Ectodermal cell (in vitro differentiated cells): Measurements from ENCODE around the gene STK17A.
A peak's percentile ranks its signal among the peaks of the same experiment; 100 is the strongest.

Experiments used
- H3K27ac ChIP-seq: 2 replicates; pipeline ENCODE4 v1.7.0; 2013; ENCODE audit warnings: mild to moderate bottlenecking, low read depth, low read length; ENCODE audit not compliant: insufficient read depth, poor library complexity, severe bottlenecking
- H3K27me3 ChIP-seq: 2 replicates; pipeline ENCODE4 v1.7.0; 2013; ENCODE audit warnings: mild to moderate bottlenecking, low read length; ENCODE audit not compliant: insufficient read depth, control insufficient read depth, poor library complexity, severe bottlenecking
- H3K36me3 ChIP-seq: one replicate; pipeline ENCODE4 v1.7.0; 2013; ENCODE audit warnings: low read length; ENCODE audit not compliant: control insufficient read depth, insufficient read depth
- H3K4me1 ChIP-seq: one replicate; pipeline ENCODE4 v1.7.0; 2013; ENCODE audit warnings: low read length; ENCODE audit not compliant: control insufficient read depth, insufficient read depth
- H3K4me3 ChIP-seq: 2 replicates; pipeline ENCODE4 v1.7.0; 2013; ENCODE audit warnings: low read depth, low read length, control low read depth; ENCODE audit not compliant: insufficient read depth
- H3K9me3 ChIP-seq: 2 replicates; pipeline ENCODE4 v1.7.0; 2013; ENCODE audit warnings: mild to moderate bottlenecking, low read length, moderate library complexity; ENCODE audit not compliant: control insufficient read depth
- WGBS, 2 experiments: methylation state at CpG; one replicate each; pipeline ENCODE4 v1.1.7; 2013; ENCODE audit warnings: missing lambda C conversion rate in 2 of 2; 5-methylcytosine and 5-hydroxymethylcytosine counted together

STK17A gene

GRCh38 chr7:43629857-43630256, 46.9 kb downstream of the STK17A start:
- whole genome bisulfite sequencing, 2 experiments: 95 to 96% methylated on average over 5 to 6 of the region's 6 CpGs
- Histone ChIP-seq H3K27ac (no peak overlapping the region), H3K4me1 (no peaks in the 10 kb centered on the region), H3K4me3 (no peak overlapping the region), H3K36me3 (no peaks in the 10 kb centered on the region), H3K9me3 (no peaks in the 10 kb centered on the region), H3K27me3 (no peaks in the 10 kb centered on the region)

- no peaks in the 10 kb centered on the region for H3K9me3 ChIP-seq
- no peaks in the 10 kb centered on the region for H3K27me3 ChIP-seq
- H3K27ac ChIP-seq: no peak overlapping the region
- H3K36me3 ChIP-seq: no peaks in the 10 kb centered on the region
- WGBS, 2 experiments: 97 to 98% methylated on average over 2 to 3 of the region's 3 CpGs
- no peaks in the 10 kb centered on the region for H3K4me1 ChIP-seq
- no peak overlapping the region for H3K4me3 ChIP-seq
Observed at GRCh38 chr7:43630482-43630881, 47.6 kb downstream of the STK17A start.

- H3K4me1 ChIP-seq: no peaks in the 10 kb centered on the region
- no peaks in the 10 kb centered on the region for H3K9me3 ChIP-seq
- H3K27ac ChIP-seq: no peak overlapping the region
- no peaks in the 10 kb centered on the region for H3K27me3 ChIP-seq
- no peak overlapping the region for H3K4me3 ChIP-seq
- WGBS, 2 experiments: 93 to 95% methylated on average over 2 of the region's 2 CpGs
- H3K36me3 ChIP-seq: peaks cover under 1% of the 10 kb centered on the region
Observed at GRCh38 chr7:43631559-43631958, 48.7 kb downstream of the STK17A start.

GRCh38 chr7:43632746-43633145, 49.8 kb downstream of the STK17A start:
- 93 to 96% methylated on average over 4 of the region's 4 CpGs for WGBS, 2 experiments
- no peaks in the 10 kb centered on the region for H3K27me3 ChIP-seq
- peaks cover 3% of the 10 kb centered on the region for H3K36me3 ChIP-seq
- no peaks in the 10 kb centered on the region for H3K9me3 ChIP-seq
- no peak overlapping the region for H3K4me3 ChIP-seq
- H3K27ac ChIP-seq: no peak overlapping the region
- no peaks in the 10 kb centered on the region for H3K4me1 ChIP-seq

- peaks cover 10% of the 10 kb centered on the region for H3K36me3 ChIP-seq
- peaks cover 2% of the 10 kb centered on the region for H3K4me1 ChIP-seq
- H3K9me3 ChIP-seq: no peaks in the 10 kb centered on the region
- no peaks in the 10 kb centered on the region for H3K27me3 ChIP-seq
- no peak overlapping the region for H3K27ac ChIP-seq
- 93 to 98% methylated on average over 2 of the region's 2 CpGs for WGBS, 2 experiments
- no peak overlapping the region for H3K4me3 ChIP-seq
Observed at GRCh38 chr7:43634384-43634783, 51.5 kb downstream of the STK17A start.

- peaks cover 12% of the 10 kb centered on the region for H3K4me1 ChIP-seq
- no peaks in the 10 kb centered on the region for H3K27me3 ChIP-seq
- WGBS, 2 experiments: 97 to 98% methylated on average over 6 of the region's 6 CpGs
- no peak overlapping the region for H3K27ac ChIP-seq
- peaks cover 10% of the 10 kb centered on the region for H3K36me3 ChIP-seq
- H3K9me3 ChIP-seq: no peaks in the 10 kb centered on the region
- H3K4me3 ChIP-seq: no peak overlapping the region
Observed at GRCh38 chr7:43636093-43636492, 53.2 kb downstream of the STK17A start.

- peaks cover 12% of the 10 kb centered on the region for H3K4me1 ChIP-seq
- peaks cover 10% of the 10 kb centered on the region for H3K36me3 ChIP-seq
- no peaks in the 10 kb centered on the region for H3K27me3 ChIP-seq
- H3K4me3 ChIP-seq: no peak overlapping the region
- no peak overlapping the region for H3K27ac ChIP-seq
- no peaks in the 10 kb centered on the region for H3K9me3 ChIP-seq
- WGBS, 2 experiments: 95 to 98% methylated on average over 4 of the region's 4 CpGs
Observed at GRCh38 chr7:43637114-43637806, 54.4 kb downstream of the STK17A start.

GRCh38 chr7:43639858-43640491, 57.1 kb downstream of the STK17A start:
- Histone ChIP-seq H3K36me3 (peaks cover 18% of the 10 kb centered on the region), H3K9me3 (no peaks in the 10 kb centered on the region), H3K27ac (peak overlapping the region; percentile 53), H3K27me3 (no peaks in the 10 kb centered on the region), H3K4me1 (peaks cover 12% of the 10 kb centered on the region), H3K4me3 (no peak overlapping the region)
- 82 to 91% methylated on average over 6 of the region's 6 CpGs for WGBS, 2 experiments

- Histone ChIP-seq H3K27ac (no peak overlapping the region), H3K27me3 (no peaks in the 10 kb centered on the region), H3K36me3 (peaks cover 18% of the 10 kb centered on the region), H3K4me1 (peaks cover 12% of the 10 kb centered on the region), H3K9me3 (no peaks in the 10 kb centered on the region), H3K4me3 (no peak overlapping the region)
- 97 to 100% methylated on average over 3 of the region's 3 CpGs for WGBS, 2 experiments
Observed at GRCh38 chr7:43640679-43641078, 57.8 kb downstream of the STK17A start.

- no peak overlapping the region for H3K4me3 ChIP-seq
- WGBS, 2 experiments: 95 to 97% methylated on average over 13 of the region's 13 CpGs
- no peaks in the 10 kb centered on the region for H3K9me3 ChIP-seq
- peaks cover 15% of the 10 kb centered on the region for H3K36me3 ChIP-seq
- H3K27ac ChIP-seq: no peak overlapping the region
- no peaks in the 10 kb centered on the region for H3K27me3 ChIP-seq
- H3K4me1 ChIP-seq: peaks cover 31% of the 10 kb centered on the region
Observed at GRCh38 chr7:43642897-43643630, 60.2 kb downstream of the STK17A start.
